ENCODE data around the gene MAGEB1. TPM values are rescaled to one million over a fixed set of nuclear protein-coding genes. Genes with fewer than 3 reads are reported as not detected.

MAGEB1 gene
- total RNA-seq, 2 experiments from 2014 or later: not detected

DNA sequence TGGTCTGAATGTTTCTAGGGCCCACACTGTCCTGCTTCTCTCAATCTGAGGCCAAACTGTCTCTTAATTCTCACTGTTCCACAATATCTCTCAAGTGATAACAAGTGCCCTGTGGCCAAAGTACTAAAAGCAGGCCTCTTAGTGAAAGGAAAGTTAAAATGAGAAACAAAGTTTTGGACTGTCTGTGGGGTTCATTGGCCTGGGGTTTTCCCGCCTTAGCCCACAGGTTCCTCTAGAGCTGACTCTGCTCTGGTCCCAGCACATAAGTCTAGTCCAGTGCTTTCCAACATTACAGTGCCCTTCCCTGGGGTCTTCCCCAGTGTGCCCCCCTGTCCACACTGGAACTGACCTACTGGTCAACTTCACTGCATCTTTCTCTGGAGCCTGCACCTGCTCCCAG, 6.3 kb downstream of the MAGEB1 start:
- CTCF ChIA-PET (ENCODE audit: unreplicated experiment): no interaction called here
- Histone ChIP-seq H3K79me2 (ENCODE audit: insufficient read depth, low read depth, low read length) (no peaks in the 10 kb centered on the region), H2AFZ (ENCODE audit: low read length) (no peak overlapping the region), H4K20me1 (ENCODE audit: insufficient read depth, low read length) (no peaks in the 10 kb centered on the region), H3K27ac (ENCODE audit: low read depth, low read length, poor library complexity, severe bottlenecking) (no peak overlapping the region), H3K4me2 (ENCODE audit: low read length) (no peak overlapping the region), H3K4me3 (ENCODE audit: low read depth, low read length, poor library complexity, severe bottlenecking) (no peak overlapping the region), H3K4me1 (ENCODE audit: insufficient read depth, low read length, poor library complexity, severe bottlenecking) (no peaks in the 10 kb centered on the region), H3K36me3 (ENCODE audit: insufficient read depth, low read length) (no peaks in the 10 kb centered on the region), H3K9me3 (ENCODE audit: low read length) (no peaks in the 10 kb centered on the region), H3K9me2 (ENCODE audit: insufficient read depth, low read length) (no peaks in the 10 kb centered on the region)
- intact Hi-C loops (cut with micrococcal nuclease; ENCODE audit: unreplicated experiment): no loop called here
- POLR2A ChIA-PET: no interaction called here
- no peak for TF ChIP-seq EZH2phosphoT487 (IDR thresholded peaks at IDR 0.05; ENCODE audit: borderline replicate concordance, low read depth, low read length)
- TF ChIP-seq, protein P1, sequence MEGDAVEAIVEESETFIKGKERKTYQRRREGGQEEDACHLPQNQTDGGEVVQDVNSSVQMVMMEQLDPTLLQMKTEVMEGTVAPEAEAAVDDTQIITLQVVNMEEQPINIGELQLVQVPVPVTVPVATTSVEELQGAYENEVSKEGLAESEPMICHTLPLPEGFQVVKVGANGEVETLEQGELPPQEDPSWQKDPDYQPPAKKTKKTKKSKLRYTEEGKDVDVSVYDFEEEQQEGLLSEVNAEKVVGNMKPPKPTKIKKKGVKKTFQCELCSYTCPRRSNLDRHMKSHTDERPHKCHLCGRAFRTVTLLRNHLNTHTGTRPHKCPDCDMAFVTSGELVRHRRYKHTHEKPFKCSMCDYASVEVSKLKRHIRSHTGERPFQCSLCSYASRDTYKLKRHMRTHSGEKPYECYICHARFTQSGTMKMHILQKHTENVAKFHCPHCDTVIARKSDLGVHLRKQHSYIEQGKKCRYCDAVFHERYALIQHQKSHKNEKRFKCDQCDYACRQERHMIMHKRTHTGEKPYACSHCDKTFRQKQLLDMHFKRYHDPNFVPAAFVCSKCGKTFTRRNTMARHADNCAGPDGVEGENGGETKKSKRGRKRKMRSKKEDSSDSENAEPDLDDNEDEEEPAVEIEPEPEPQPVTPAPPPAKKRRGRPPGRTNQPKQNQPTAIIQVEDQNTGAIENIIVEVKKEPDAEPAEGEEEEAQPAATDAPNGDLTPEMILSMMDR (conservative IDR thresholded peaks at IDR 0.05; ENCODE audit: low read length): no peak
- BruUV-seq (replicated peaks): no TSS peak
- no peak for DNase-seq (ENCODE audit: low spot score)

DNA sequence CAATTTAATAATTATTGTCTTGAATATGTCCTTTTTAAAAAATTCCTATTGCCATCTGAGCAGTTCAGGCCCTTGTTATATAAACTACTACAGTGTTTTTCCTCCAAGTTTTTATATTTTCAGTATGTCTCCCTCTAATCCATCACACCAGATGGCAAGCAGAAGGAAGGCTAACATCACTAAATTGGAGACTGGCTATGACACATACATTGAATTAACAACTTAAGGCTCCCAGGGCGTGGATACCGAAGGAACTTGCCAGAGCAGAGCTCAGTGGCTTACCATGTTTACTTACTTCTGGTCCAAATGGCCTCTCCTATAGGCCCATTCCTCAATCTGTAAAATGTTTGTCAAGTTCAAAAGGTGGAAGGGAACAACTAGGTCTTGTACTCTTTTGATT, 13.0 kb downstream of the MAGEB1 start:
- Histone ChIP-seq H3K9me2 (ENCODE audit: insufficient read depth, low read length) (no peaks in the 10 kb centered on the region), H3K79me2 (ENCODE audit: insufficient read depth, low read depth, low read length) (no peaks in the 10 kb centered on the region), H3K27ac (ENCODE audit: low read depth, low read length, poor library complexity, severe bottlenecking) (no peak overlapping the region), H3K4me3 (ENCODE audit: low read depth, low read length, poor library complexity, severe bottlenecking) (no peak overlapping the region), H3K36me3 (ENCODE audit: insufficient read depth, low read length) (no peaks in the 10 kb centered on the region), H3K4me2 (ENCODE audit: low read length) (no peak overlapping the region), H3K4me1 (ENCODE audit: insufficient read depth, low read length, poor library complexity, severe bottlenecking) (no peaks in the 10 kb centered on the region), H2AFZ (ENCODE audit: low read length) (no peak overlapping the region), H4K20me1 (ENCODE audit: insufficient read depth, low read length) (no peaks in the 10 kb centered on the region), H3K9me3 (ENCODE audit: low read length) (no peaks in the 10 kb centered on the region)
- BruUV-seq (replicated peaks): no TSS peak
- ChIA-PET POLR2A (no interaction called here), CTCF (ENCODE audit: unreplicated experiment) (no interaction called here)
- DNase-seq (ENCODE audit: low spot score): no peak
- intact Hi-C loops (cut with micrococcal nuclease; ENCODE audit: unreplicated experiment): no loop called here
- TF ChIP-seq EZH2phosphoT487 (IDR thresholded peaks at IDR 0.05; ENCODE audit: borderline replicate concordance, low read depth, low read length): no peak
- TF ChIP-seq, protein P1 (conservative IDR thresholded peaks at IDR 0.05; ENCODE audit: low read length): no peak

DNA sequence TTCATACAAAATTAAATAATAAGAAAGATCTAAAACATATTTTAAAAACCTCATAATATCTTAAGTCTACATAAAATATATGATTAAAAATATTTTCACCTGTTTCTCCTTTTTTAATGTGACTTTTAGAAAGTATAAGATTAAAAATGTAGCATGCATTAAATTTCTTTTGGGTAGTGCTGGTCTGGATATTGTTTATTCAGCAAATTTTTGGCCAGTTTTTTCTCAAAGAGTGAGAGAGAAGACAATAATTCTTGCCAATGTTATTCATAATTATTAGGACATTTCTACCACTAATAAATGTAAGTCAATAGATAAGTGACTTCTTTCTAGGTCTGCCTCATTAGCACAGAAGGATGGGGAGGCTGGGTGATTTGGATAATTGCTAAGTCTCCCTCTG, 14.1 kb downstream of the MAGEB1 start:
- Histone ChIP-seq H3K79me2 (ENCODE audit: insufficient read depth, low read depth, low read length) (no peaks in the 10 kb centered on the region), H3K4me2 (ENCODE audit: low read length) (no peak overlapping the region), H2AFZ (ENCODE audit: low read length) (no peak overlapping the region), H4K20me1 (ENCODE audit: insufficient read depth, low read length) (no peaks in the 10 kb centered on the region), H3K36me3 (ENCODE audit: insufficient read depth, low read length) (no peaks in the 10 kb centered on the region), H3K4me3 (ENCODE audit: low read depth, low read length, poor library complexity, severe bottlenecking) (no peak overlapping the region), H3K9me3 (ENCODE audit: low read length) (no peaks in the 10 kb centered on the region), H3K9me2 (ENCODE audit: insufficient read depth, low read length) (no peaks in the 10 kb centered on the region), H3K27ac (ENCODE audit: low read depth, low read length, poor library complexity, severe bottlenecking) (no peak overlapping the region), H3K4me1 (ENCODE audit: insufficient read depth, low read length, poor library complexity, severe bottlenecking) (no peaks in the 10 kb centered on the region)
- TF ChIP-seq, protein P1 (conservative IDR thresholded peaks at IDR 0.05; ENCODE audit: low read length): no peak
- TF ChIP-seq EZH2phosphoT487 (IDR thresholded peaks at IDR 0.05; ENCODE audit: borderline replicate concordance, low read depth, low read length): no peak
- BruUV-seq (replicated peaks): no TSS peak
- POLR2A ChIA-PET: no interaction called here
- intact Hi-C loops (cut with micrococcal nuclease; ENCODE audit: unreplicated experiment): no loop called here
- DNase-seq (ENCODE audit: low spot score): no peak
- CTCF ChIA-PET (ENCODE audit: unreplicated experiment): no interaction called here

Data from OCI-LY7 (cell line).